Naive thymus-derived CD8-positive, alpha-beta T cell (primary cell): ENCODE data around the gene ZNF331. TPM values are rescaled to one million over a fixed set of nuclear protein-coding genes. Genes with fewer than 3 reads are reported as not detected.

Experiments used
- ATAC-seq, 2 donors: fragments of 150-1000 bp; cut with Tn5 transposase in 1 of 2; sonication (Bioruptor Pico), chemical (Tn5 transposase) in 1 of 2; 1 replicate in 1 of 2; 2 replicates in 1 of 2; pipeline ENCODE4 v1.10.0; 2021; ENCODE audit warnings: mild to moderate bottlenecking in 2 of 2, moderate library complexity in 2 of 2
- POLR2A ChIA-PET: fragments of 350-600 bp; sonication (Branson Sonifier 250); formaldehyde crosslinking; loops from one replicate; lab custom pipeline; 2021; ENCODE audit warnings: antibody characterized with exemption; lab: Charles Lee
- DNase-seq, 10 donors: peaks; one replicate each; pipeline versions ENCODE4 v3.0.0 to v3.0.0-alpha.2; 2020 to 2022
- H3K27ac Mint-ChIP-seq, 10 donors: one replicate each; pipeline ENCODE4 v1.8.0; 2020 to 2022; ENCODE audit warnings: mild to moderate bottlenecking in 10 of 10, mixed read lengths in 10 of 10, moderate library complexity in 4 of 10, inconsistent platforms in 1 of 10
- H3K27me3 Mint-ChIP-seq, 5 donors: one replicate each; pipeline ENCODE4 v1.8.0; 2021 to 2022; ENCODE audit warnings: mixed read lengths in 5 of 5
- H3K36me3 Mint-ChIP-seq, 3 donors: one replicate each; pipeline ENCODE4 v1.8.0; 2020 to 2022; ENCODE audit warnings: mixed read lengths in 3 of 3, mild to moderate bottlenecking in 2 of 3, inconsistent platforms in 1 of 3
- H3K4me1 Mint-ChIP-seq, 4 donors: one replicate each; pipeline ENCODE4 v1.8.0; 2021 to 2022; ENCODE audit warnings: mixed read lengths in 4 of 4
- H3K4me3 Mint-ChIP-seq, 10 donors: one replicate each; pipeline ENCODE4 v1.8.0; 2020 to 2022; ENCODE audit warnings: mild to moderate bottlenecking in 10 of 10, mixed read lengths in 10 of 10, moderate library complexity in 6 of 10, inconsistent platforms in 1 of 10
- H3K9me3 Mint-ChIP-seq, 9 donors: one replicate each; pipeline ENCODE4 v1.8.0; 2020 to 2022; ENCODE audit warnings: mixed read lengths in 9 of 9, mild to moderate bottlenecking in 3 of 9, inconsistent platforms in 1 of 9, moderate library complexity in 1 of 9
- polyA plus RNA-seq, 3 donors: library from polyadenylated mRNA; unstranded; fragments of 300-500 nt; fragmentation: Illumina TruSeq; gene quantifications; one replicate each; pipeline ENCODE4 v1.2.3, GENCODE V29; 2021
- total RNA-seq, 8 experiments: library from RNA in 2 of 8; stranded (reverse) in 2 of 8; gene quantifications; one replicate each; pipeline ENCODE4 v1.2.3 and lab custom pipeline; 2021 to 2026

The ZNF331 gene
- total and polyA plus RNA-seq, 5 experiments from 2014 or later = 31.1 to 60.9 (median 35.2) TPM

GRCh38 chr19:53525922-53526321 lies 12.0 kb upstream of the ZNF331 start:
- H3K27me3 Mint-ChIP-seq = no peaks in the 10 kb centered on the region

DNA sequence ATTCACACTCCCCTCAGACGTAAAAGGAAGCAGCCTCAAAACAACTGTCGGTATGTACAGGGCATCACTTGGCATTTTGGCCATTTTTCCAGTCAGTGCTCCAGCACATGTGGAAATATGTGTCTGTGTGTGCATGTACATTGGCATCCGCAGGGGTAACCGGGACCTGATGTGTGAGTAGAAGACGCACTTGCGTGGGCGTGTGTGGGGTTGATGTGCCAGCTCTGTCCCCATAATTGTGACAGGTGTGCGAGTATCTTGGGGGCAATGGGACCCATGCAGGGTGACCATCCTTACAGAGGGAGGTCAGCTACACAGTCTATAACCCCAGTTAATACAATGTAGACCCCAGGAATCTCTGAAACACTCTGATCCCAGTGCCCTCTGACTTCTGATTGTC lies 7.3 kb upstream of the ZNF331 start:
- ATAC-seq (no peak), DNase-seq (no peak)
- no peaks in the 10 kb centered on the region for H3K4me1 Mint-ChIP-seq
- H3K36me3 Mint-ChIP-seq = peaks cover 31 to 61% (median 39%) of the 10 kb centered on the region in 3 donors
- no peak overlapping the region for H3K27ac Mint-ChIP-seq
- no peaks in the 10 kb centered on the region for H3K27me3 Mint-ChIP-seq
- peaks cover 0 to 72% (median 20%) of the 10 kb centered on the region in 9 donors for H3K9me3 Mint-ChIP-seq
- H3K4me3 Mint-ChIP-seq = no peak overlapping the region
- POLR2A ChIA-PET = no interaction called here

More at GRCh38 chr19:53525922-53526321, 12.0 kb upstream of the ZNF331 start:
- ATAC-seq = no peak
- H3K4me1 Mint-ChIP-seq = peaks cover 9 to 14% (median 11%) of the 10 kb centered on the region in 4 donors
- peaks cover 0 to 45% (median 17%) of the 10 kb centered on the region in 9 donors for H3K9me3 Mint-ChIP-seq
- H3K27ac Mint-ChIP-seq = no peak overlapping the region
- POLR2A ChIA-PET = interaction anchor here (0.8 kb wide), 1 partner anchor 1386 kb away, joined by 3 read pairs; no protein-coding TSS in a partner anchor
- H3K36me3 Mint-ChIP-seq = peaks cover 22 to 63% (median 39%) of the 10 kb centered on the region in 3 donors
- DNase-seq = no peak
- no peak overlapping the region for H3K4me3 Mint-ChIP-seq

GRCh38 chr19:53531457-53531856 lies 6.5 kb upstream of the ZNF331 start:
- Mint-ChIP-seq H3K9me3 (peaks cover 0 to 70% (median 19%) of the 10 kb centered on the region in 9 donors), H3K27ac (no peak overlapping the region), H3K4me3 (no peak overlapping the region), H3K27me3 (no peaks in the 10 kb centered on the region), H3K4me1 (peaks cover 0 to 4% (median under 1%) of the 10 kb centered on the region in 4 donors), H3K36me3 (peaks cover 24 to 62% (median 36%) of the 10 kb centered on the region in 3 donors)
- no peak for ATAC-seq
- POLR2A ChIA-PET = no interaction called here
- no peak for DNase-seq

DNA sequence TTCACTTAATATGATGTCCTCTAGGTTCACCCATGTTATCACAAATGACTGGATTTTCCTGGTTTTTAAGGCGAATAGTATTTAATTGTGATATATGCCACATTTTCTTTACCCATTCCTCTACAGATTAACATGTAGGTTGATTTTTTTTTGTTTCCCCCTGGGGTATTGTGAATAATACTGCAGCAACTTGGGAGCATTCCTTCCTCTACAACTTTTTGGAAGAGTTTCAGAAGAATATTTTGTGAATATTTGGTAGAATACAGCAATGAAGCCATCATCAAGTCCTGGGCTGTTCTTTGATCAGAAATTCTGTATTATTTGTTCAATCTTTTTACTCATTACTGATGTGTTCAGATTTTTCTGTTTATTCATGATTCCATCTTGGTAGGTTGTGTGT lies 5.6 kb upstream of the ZNF331 start:
- Mint-ChIP-seq H3K9me3 (peaks cover 0 to 65% (median 16%) of the 10 kb centered on the region in 9 donors), H3K36me3 (peaks cover 21 to 62% (median 35%) of the 10 kb centered on the region in 3 donors)

GRCh38 chr19:53536225-53536548 lies 1.8 kb upstream of the ZNF331 start:
- peak overlapping the region in 6 of 10 donors; percentile 2 to 100 (median 100) for H3K27ac Mint-ChIP-seq
- H3K4me3 Mint-ChIP-seq = peak overlapping the region in 6 of 10 donors; percentile 11 to 96 (median 36)

More for the DNA sequence above, 5.6 kb upstream of the ZNF331 start:
- POLR2A ChIA-PET = no interaction called here
- Mint-ChIP-seq H3K27me3 (no peaks in the 10 kb centered on the region), H3K27ac (no peak overlapping the region), H3K4me1 (peaks cover 0 to 4% (median under 1%) of the 10 kb centered on the region in 4 donors), H3K4me3 (no peak overlapping the region)
- no peak for ATAC-seq
- DNase-seq = no peak

GRCh38 chr19:53537121-53537520 lies 824 bp upstream of the ZNF331 start:
- Mint-ChIP-seq H3K27me3 (peaks cover 0 to 4% (median 0%) of the 10 kb centered on the region in 5 donors), H3K27ac (peak overlapping the region; percentile 63 to 100 (median 100)), H3K4me3 (peak overlapping the region; percentile 88 to 98 (median 95)), H3K4me1 (peaks cover 10 to 41% (median 23%) of the 10 kb centered on the region in 4 donors), H3K36me3 (peaks cover 6 to 56% (median 52%) of the 10 kb centered on the region in 3 donors), H3K9me3 (peaks cover 0 to 53% (median 4%) of the 10 kb centered on the region in 9 donors)
- DNase-seq (peak in 3 of 10 donors; percentile 29 to 64 (median 50)), ATAC-seq (no peak)
- POLR2A ChIA-PET = interaction anchor here (1.0 to 1.8 kb wide), 3 partner anchors 15 to 17 kb away, joined by 5 to 16 read pairs (median 5); no protein-coding TSS in a partner anchor

More at GRCh38 chr19:53536225-53536548, 1.8 kb upstream of the ZNF331 start:
- Mint-ChIP-seq H3K36me3 (peaks cover 11 to 55% (median 48%) of the 10 kb centered on the region in 3 donors), H3K27me3 (peaks cover 0 to 4% (median 0%) of the 10 kb centered on the region in 5 donors), H3K9me3 (peaks cover 0 to 59% (median 4%) of the 10 kb centered on the region in 9 donors), H3K4me1 (peaks cover 10 to 34% (median 21%) of the 10 kb centered on the region in 4 donors)
- ATAC-seq (no peak), DNase-seq (no peak)
- POLR2A ChIA-PET = interaction anchor here (1.5 to 1.8 kb wide), 2 partner anchors 16 kb away, joined by 5 to 16 read pairs; no protein-coding TSS in a partner anchor

DNA sequence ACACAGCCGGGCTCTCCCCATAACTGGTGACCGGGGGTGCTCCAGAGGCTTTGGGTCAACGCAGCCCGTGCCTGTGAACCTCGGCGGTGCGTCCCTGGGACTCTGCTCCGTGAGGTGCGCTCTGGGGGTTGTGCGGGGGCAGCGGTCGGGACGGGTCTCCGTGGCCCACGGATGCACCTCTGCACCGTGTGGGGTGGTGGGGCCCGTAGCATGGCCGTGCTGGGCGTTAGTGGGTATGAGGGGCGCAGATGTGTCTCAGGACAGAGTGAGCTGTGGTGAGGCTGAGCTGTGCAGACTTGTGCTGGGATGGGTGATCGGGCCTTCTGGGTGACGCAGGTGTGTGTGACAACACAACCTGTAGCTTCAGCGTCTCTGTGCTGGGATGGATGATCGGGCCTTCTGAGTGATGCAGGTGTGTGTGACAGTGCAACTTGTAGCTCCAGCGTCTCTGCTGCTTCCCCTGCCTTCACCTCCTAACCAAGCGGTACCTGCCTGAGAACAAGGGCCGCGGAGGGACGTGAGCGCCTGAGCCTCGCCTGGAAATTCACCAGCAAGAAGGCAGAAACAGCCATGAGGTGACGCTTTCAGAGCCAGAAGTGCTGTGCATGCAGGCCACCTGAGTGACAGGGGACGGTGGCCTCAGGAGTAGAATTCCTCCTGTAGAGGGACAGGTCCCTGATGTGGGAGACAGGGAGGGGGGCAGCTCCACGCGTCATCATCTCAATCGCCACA lies 599 bp downstream of the ZNF331 start:
- Mint-ChIP-seq H3K4me1 (peaks cover 10 to 46% (median 23%) of the 10 kb centered on the region in 4 donors), H3K9me3 (peaks cover 0 to 38% (median 4%) of the 10 kb centered on the region in 9 donors), H3K4me3 (peak overlapping the region; percentile 88 to 98 (median 95)), H3K36me3 (peaks cover 1 to 61% (median 53%) of the 10 kb centered on the region in 3 donors), H3K27ac (peak overlapping the region; percentile 95 to 100 (median 100)), H3K27me3 (peaks cover 0 to 4% (median 0%) of the 10 kb centered on the region in 5 donors)
- peak in 2 of 10 donors; percentile 65 to 80 for DNase-seq
- ATAC-seq = peak in 1 of 2 donors; percentile 21
- POLR2A ChIA-PET = interaction anchor here (1.1 to 1.2 kb wide), 2 partner anchors 16 to 18 kb away, joined by 5 to 7 read pairs; no protein-coding TSS in a partner anchor

DNA sequence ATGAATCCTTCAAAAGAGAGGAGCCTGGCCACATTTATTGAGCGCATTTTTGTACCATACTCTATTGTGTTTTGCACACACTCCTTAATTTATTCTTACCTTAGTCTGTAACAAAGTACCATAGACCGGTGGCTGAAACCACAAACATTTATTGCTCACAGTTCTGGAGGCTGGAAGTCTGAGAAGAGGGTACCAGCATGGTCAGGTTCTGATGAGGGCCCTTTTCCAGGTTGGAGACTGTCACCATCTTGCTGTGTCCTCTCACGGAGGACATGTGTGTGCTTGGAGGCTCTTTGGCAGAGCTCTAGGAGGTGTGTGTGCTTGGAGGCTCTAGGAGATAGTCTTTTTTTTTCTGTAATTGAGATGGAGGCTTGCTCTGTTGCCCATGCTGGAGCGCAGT lies 2.1 kb downstream of the ZNF331 start:
- peak overlapping the region in 9 of 10 donors; percentile 2 to 97 (median 54) for H3K4me3 Mint-ChIP-seq
- peaks cover 13 to 46% (median 27%) of the 10 kb centered on the region in 4 donors for H3K4me1 Mint-ChIP-seq
- POLR2A ChIA-PET = no interaction called here
- DNase-seq (peak in 1 of 10 donors; percentile 11), ATAC-seq (no peak)
- peaks cover 5 to 67% (median 62%) of the 10 kb centered on the region in 3 donors for H3K36me3 Mint-ChIP-seq
- peaks cover 0 to 36% (median 4%) of the 10 kb centered on the region in 9 donors for H3K9me3 Mint-ChIP-seq
- peak overlapping the region in 9 of 10 donors; percentile 51 to 100 (median 99) for H3K27ac Mint-ChIP-seq
- H3K27me3 Mint-ChIP-seq = peaks cover 0 to 4% (median 0%) of the 10 kb centered on the region in 5 donors

GRCh38 chr19:53541971-53542370 lies 4.0 kb downstream of the ZNF331 start:
- Mint-ChIP-seq H3K4me1 (peaks cover 15 to 51% (median 37%) of the 10 kb centered on the region in 4 donors), H3K9me3 (peaks cover 0 to 41% (median under 1%) of the 10 kb centered on the region in 9 donors), H3K4me3 (peak overlapping the region in 3 of 10 donors; percentile 2 to 32 (median 29)), H3K27ac (peak overlapping the region in 6 of 10 donors; percentile 32 to 77 (median 59)), H3K27me3 (peaks cover 0 to 4% (median 0%) of the 10 kb centered on the region in 5 donors), H3K36me3 (peaks cover 9 to 74% (median 62%) of the 10 kb centered on the region in 3 donors)
- no peak for ATAC-seq
- POLR2A ChIA-PET = no interaction called here
- DNase-seq = peak in 1 of 10 donors; percentile 13

- Mint-ChIP-seq H3K27me3 (no peaks in the 10 kb centered on the region), H3K27ac (peak overlapping the region in 3 of 10 donors; percentile 43 to 56 (median 52)), H3K4me1 (peaks cover 10 to 50% (median 41%) of the 10 kb centered on the region in 4 donors), H3K9me3 (peaks cover 0 to 48% (median 10%) of the 10 kb centered on the region in 9 donors), H3K4me3 (peak overlapping the region in 3 of 10 donors; percentile 8 to 27 (median 10)), H3K36me3 (peaks cover 13 to 72% (median 70%) of the 10 kb centered on the region in 3 donors)
- peak in 1 of 2 donors; percentile 13 for ATAC-seq
- POLR2A ChIA-PET = no interaction called here
- DNase-seq = peak in 2 of 10 donors; percentile 2 to 9
Observed at GRCh38 chr19:53545271-53546065, 7.5 kb downstream of the ZNF331 start.

DNA sequence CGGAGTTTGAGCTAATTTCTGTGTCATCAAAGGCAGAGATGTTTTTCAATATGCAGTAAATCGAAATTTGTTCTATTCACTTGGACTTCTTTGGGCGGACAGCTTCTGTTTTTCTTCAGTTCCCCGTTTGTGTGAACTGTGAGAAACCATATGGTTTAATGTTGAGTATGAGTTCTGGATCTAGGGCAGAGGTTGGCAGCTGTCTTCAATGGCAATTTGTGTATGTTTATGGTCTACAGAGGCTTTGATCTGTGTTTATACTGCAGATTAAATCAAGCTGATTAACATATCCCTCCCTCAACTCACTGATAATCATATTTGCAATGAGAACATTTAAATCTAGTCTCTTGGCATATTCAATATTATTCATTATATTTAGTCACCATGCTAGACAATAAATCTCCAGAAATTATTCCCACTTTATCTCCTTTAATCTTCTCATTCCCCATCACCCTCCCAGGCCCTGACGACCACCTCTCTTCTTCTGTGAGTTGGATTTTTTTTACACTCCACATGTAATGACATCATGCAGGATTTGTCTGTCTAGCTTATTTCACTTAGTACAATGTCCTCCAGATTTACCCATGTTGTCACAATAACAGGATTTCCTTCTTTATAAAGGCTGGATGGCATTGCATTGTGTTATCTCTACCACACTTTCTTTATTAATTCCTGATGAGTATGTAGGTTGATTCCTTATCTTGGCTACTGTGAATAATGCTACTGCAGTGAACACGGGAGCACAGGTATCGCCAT lies 9.0 kb downstream of the ZNF331 start:
- peak overlapping the region in 2 of 10 donors; percentile 31 to 34 for H3K4me3 Mint-ChIP-seq
- peaks cover 13 to 66% (median 64%) of the 10 kb centered on the region in 3 donors for H3K36me3 Mint-ChIP-seq
- peak in 1 of 10 donors; percentile 12 for DNase-seq
- H3K4me1 Mint-ChIP-seq = peaks cover 13 to 44% (median 34%) of the 10 kb centered on the region in 4 donors
- peaks cover 0 to 43% (median 10%) of the 10 kb centered on the region in 9 donors for H3K9me3 Mint-ChIP-seq
- H3K27me3 Mint-ChIP-seq = no peaks in the 10 kb centered on the region
- POLR2A ChIA-PET = no interaction called here
- H3K27ac Mint-ChIP-seq = peak overlapping the region in 6 of 10 donors; percentile 1 to 68 (median 48)
- ATAC-seq = peak in 1 of 2 donors; percentile 17
